Hepatic stellate cell (primary cell): ENCODE data around the gene NCOR1.
"Not testable (repeated sequence)": the region's sequence is repeated elsewhere in the genome, so short reads cannot be mapped to it uniquely, and the experiment has no call there.

ENCODE experiments used
- DNase-seq: peaks from one replicate; pipeline ENCODE4 v3.0.0; 2011; ENCODE audit warnings: low spot score

NCOR1 gene

GRCh38 chr17:16214190-16215001 is 938 bp downstream of the NCOR1 start:
- DNase-seq: peak; percentile 27

GRCh38 chr17:16212793-16213192 is 2.5 kb downstream of the NCOR1 start:
- no peak for DNase-seq

- no peak for DNase-seq
These were observed 3.7 kb downstream of the NCOR1 start for GRCh38 chr17:16211590-16211989.

GRCh38 chr17:16204763-16205162 is 10.6 kb downstream of the NCOR1 start:
- not testable (repeated sequence) for DNase-seq

- not testable (repeated sequence) for DNase-seq
These were observed 12.5 kb downstream of the NCOR1 start for GRCh38 chr17:16202554-16203500.

- DNase-seq: not testable (repeated sequence)
These were observed 13.6 kb downstream of the NCOR1 start for GRCh38 chr17:16201693-16202131.

- DNase-seq: no peak
These were observed 16.2 kb downstream of the NCOR1 start for GRCh38 chr17:16199093-16199492.

GRCh38 chr17:16197276-16197675 is 18.1 kb downstream of the NCOR1 start:
- no peak for DNase-seq

GRCh38 chr17:16194307-16194835 is 21.0 kb downstream of the NCOR1 start:
- not testable (repeated sequence) for DNase-seq

- no peak for DNase-seq
These were observed 23.7 kb downstream of the NCOR1 start for GRCh38 chr17:16191604-16192003.

- no peak for DNase-seq
These were observed 24.5 kb downstream of the NCOR1 start for GRCh38 chr17:16190703-16191360.

- DNase-seq: no peak
These were observed 25.5 kb downstream of the NCOR1 start for GRCh38 chr17:16189791-16190348.

GRCh38 chr17:16187642-16188041 is 27.7 kb downstream of the NCOR1 start:
- DNase-seq: no peak

- DNase-seq: no peak
These were observed 33.8 kb downstream of the NCOR1 start for GRCh38 chr17:16181581-16181980.

GRCh38 chr17:16178836-16179235 is 36.5 kb downstream of the NCOR1 start:
- no peak for DNase-seq

- DNase-seq: no peak
These were observed 43.7 kb downstream of the NCOR1 start for GRCh38 chr17:16171613-16172012.

GRCh38 chr17:16166766-16167165 is 48.6 kb downstream of the NCOR1 start:
- not testable (repeated sequence) for DNase-seq

- no peak for DNase-seq
These were observed 56.6 kb downstream of the NCOR1 start for GRCh38 chr17:16158714-16159113.

- DNase-seq: no peak
These were observed 59.8 kb downstream of the NCOR1 start for GRCh38 chr17:16155536-16155935.

GRCh38 chr17:16152326-16152725 is 63.0 kb downstream of the NCOR1 start:
- not testable (repeated sequence) for DNase-seq

- peak; percentile 16 for DNase-seq
These were observed 65.0 kb downstream of the NCOR1 start for GRCh38 chr17:16150251-16150856.
